GM19193 (cell line): ENCODE measurements around the gene EIF4G3.

Experiments
- POLR2A ChIP-seq: IDR thresholded peaks from 4 replicates; pipeline ENCODE4 v1.6.1; 2011; ENCODE audit not compliant: insufficient read depth, insufficient read length; ENCODE audit errors: extremely low read depth

Gene EIF4G3

DNA sequence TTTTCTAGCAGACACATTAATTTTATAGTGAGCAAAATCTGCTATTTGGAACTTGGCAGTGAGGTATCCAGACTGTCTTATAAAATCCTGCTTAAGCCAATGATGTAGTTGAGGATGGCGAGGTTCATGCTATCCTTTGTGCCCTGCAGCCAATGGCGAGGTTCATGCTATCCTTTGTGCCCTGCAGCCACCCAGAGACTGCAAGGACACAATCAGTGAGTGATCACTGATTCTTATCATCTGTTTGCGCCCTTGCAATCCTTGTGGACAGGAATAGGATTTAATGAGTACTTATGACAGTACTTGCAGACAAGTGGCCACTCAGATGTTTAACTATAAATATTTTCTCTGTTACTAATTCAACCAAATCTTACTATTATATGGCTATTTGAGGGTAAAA is 112.6 kb downstream of the EIF4G3 start:
- TF ChIP-seq POLR2A: no peak

- no peak for TF ChIP-seq POLR2A
Measured at GRCh38 chr1:21060523-21060922, 116.2 kb downstream of the EIF4G3 start.

DNA sequence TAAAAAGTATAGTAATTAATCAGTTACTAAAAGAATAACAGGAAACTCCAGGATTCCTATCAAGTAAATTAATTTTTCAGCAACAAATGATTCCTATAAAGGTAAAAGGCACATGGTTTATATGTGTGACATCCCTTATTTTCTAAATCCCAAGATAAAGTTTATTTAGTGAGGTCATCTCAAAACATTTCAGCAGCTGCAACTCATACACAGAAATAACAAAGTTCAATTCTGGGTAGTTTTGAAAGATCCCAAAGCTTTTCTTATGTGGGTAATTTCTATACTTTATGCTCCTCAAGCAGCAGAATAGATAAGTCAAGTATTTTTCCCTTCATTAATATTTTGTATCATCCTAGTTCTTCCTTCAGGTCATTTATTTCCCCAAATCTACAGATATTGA is 117.7 kb downstream of the EIF4G3 start:
- TF ChIP-seq POLR2A: no peak

DNA sequence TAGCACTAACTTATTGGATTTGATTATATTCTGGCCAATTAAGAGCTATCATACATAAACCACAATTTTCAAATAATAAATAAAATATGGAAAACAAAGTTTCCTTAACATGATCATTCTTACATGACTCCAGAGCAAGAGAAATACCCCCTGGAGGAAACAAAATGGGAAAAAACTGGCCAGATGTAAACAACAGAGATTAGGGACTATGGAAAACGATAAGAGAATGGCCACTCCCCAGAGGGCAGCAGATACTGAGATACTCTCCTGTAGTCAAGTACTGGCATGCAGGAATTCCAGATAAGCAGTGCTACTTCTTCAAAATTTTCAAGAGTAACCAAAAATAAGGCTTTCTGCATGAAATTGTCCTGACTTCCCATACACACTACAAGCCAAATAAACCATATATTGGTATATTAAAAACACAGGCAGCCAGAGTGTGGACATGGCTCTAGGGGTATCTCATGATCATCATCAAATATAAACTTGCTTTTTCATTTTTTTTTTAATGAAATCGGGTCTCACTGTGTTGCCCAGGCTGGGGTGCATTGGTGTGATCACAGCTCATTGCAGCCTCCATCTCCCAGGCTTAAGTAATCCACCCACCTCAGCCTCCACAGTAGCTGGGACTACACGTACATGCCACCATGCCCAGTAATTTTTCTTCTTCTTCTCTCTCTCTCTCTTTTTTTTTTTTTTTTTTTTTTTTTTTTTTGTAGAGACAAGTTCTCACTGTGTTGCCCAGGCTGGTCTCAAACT is 118.5 kb downstream of the EIF4G3 start:
- TF ChIP-seq POLR2A: no peak

- TF ChIP-seq POLR2A: no peak
Measured at GRCh38 chr1:21052034-21052433, 124.7 kb downstream of the EIF4G3 start.

- TF ChIP-seq POLR2A: no peak
Measured at GRCh38 chr1:21051177-21051825, 125.4 kb downstream of the EIF4G3 start.

GRCh38 chr1:21050031-21050430 is 126.7 kb downstream of the EIF4G3 start:
- no peak for TF ChIP-seq POLR2A

DNA sequence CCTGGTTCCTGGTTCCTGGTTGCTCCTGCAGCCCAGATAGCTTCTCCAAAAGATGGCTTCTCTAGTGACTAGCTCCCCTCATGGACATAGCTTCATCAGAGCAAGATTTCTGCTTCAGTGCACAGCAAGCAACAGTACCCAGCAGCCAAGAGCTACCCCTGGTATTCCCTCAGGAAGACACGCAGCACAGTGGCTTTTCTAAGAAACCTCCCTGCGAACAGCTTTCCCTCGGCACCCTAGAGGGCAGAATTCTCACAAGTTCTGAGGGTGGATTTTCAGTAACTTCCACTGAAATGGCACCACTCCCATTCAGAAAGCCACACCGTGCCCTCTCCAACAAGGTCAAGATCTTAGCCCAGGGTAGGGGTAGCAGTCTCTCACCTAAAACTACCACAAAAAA is 128.2 kb downstream of the EIF4G3 start:
- TF ChIP-seq POLR2A: no peak

DNA sequence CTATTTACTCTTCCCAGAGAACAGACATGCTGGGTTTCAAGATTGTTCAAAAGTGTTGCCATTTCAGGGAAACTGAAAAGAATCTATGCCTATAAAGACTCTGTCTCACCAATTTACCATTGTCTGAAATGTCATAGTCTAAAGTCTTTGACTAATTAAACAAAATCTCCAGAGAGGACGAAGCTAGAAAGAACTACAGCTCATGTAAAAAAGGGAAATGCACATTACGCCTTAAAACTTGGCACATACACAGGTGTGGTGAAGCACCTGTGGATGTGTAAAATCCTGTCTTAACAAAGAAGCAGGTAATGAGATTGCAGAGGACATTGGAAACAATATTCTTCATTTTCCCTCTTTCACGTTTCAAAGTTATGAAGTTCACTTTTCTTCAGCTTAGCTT is 130.6 kb downstream of the EIF4G3 start:
- TF ChIP-seq POLR2A: no peak

- no peak for TF ChIP-seq POLR2A
Measured at GRCh38 chr1:21045351-21045750, 131.3 kb downstream of the EIF4G3 start.

DNA sequence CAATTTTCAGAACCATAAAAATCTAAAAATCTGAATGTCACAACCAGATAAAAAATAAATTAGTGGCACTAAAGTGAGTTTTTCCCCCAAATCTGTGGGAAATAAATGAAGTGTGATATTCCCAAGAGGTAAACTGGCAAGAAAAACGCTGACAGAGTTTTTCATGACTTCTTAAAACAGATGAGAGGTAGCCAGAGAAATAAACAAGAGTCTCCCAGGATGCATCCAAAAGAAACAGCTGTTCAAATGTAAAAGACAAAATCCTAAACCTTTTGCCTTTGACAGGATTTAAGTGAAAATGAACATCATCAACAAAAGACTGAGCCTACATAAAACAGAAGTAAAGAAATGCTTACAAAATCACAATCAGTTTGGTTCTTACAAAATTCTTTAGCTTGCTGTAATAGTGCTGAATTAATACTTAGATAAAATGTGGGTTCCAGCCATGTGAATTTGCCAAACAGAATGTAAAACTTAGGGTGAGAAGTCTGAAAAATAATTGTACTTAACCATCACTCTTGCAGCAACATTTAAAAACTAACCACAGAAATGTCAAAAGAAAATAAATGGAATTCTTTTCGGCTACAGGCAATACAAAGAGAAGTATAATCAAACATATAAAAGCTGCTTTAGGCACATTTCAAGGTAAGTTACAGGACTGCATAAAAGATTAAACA is 133.6 kb downstream of the EIF4G3 start:
- no peak for TF ChIP-seq POLR2A

GRCh38 chr1:21041541-21041940 is 135.2 kb downstream of the EIF4G3 start:
- TF ChIP-seq POLR2A: no peak

GRCh38 chr1:21037091-21037490 is 139.6 kb downstream of the EIF4G3 start:
- TF ChIP-seq POLR2A: no peak

GRCh38 chr1:21035794-21036193 is 140.9 kb downstream of the EIF4G3 start:
- TF ChIP-seq POLR2A: no peak

DNA sequence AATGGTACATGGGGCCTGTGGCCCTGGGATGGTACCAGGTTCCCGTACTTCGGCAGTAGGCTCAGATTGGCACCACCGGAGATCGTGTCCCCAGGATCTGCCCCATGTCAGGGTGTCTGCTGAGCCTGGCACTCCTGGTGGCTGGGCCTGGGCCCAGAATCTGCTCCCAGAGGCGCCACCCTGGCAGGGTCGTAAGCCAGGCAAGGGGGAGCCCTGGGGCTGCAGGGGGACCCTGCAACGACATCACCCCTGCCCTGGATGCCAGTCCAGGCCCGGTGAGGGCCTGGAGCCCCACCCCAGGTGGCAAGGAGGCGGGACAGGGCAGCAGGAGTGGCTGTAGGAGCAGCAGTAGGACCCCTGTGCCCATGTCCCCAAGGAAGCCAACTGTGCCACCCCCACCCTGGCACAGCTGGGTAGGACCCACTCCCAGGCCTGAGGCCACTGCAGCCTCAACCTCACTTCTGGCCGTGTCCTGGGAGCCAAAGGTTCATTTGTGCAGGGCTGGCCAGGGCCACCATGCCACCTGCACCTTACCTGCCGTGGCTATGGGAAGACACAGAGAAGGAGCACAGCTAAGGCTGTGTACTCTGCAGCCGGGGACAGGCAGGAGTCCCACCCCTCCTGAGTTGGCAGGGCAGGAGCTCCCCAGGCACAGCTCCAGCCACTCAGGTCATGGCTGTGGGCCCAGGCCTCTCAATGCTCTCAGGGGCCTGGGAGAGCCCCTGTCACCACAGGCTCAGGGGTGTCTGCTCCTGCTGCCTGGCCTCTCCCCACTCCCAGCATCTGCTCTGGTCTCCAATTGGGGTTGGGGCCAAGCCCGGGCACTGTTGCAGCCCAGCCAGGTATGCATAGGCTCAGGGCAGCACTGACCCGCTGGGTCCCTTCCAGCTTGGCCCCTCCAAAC is 141.7 kb downstream of the EIF4G3 start:
- TF ChIP-seq POLR2A: no peak
